Endothelial cell (in vitro differentiated cells): ENCODE data around the gene CA12. TPM values are rescaled to one million over a fixed set of nuclear protein-coding genes. Genes with fewer than 3 reads are reported as not detected.

Source experiments
- DNase-seq: peaks from one replicate; pipeline ENCODE4 v3.0.0; 2021; ENCODE audit warnings: low spot score
- H3K27ac Mint-ChIP-seq: one replicate; pipeline ENCODE4 v1.8.0; 2021; ENCODE audit warnings: mixed read lengths, inconsistent platforms; ENCODE audit not compliant: unreplicated experiment
- H3K27me3 Mint-ChIP-seq: one replicate; pipeline ENCODE4 v1.8.0; 2021; ENCODE audit warnings: mild to moderate bottlenecking, moderate library complexity, mixed read lengths, inconsistent platforms; ENCODE audit not compliant: unreplicated experiment
- H3K36me3 Mint-ChIP-seq: one replicate; pipeline ENCODE4 v1.8.0; 2021; ENCODE audit warnings: mild to moderate bottlenecking, low read depth, mixed read lengths, inconsistent platforms; ENCODE audit not compliant: unreplicated experiment
- H3K4me1 Mint-ChIP-seq: one replicate; pipeline ENCODE4 v1.8.0; 2021; ENCODE audit warnings: mild to moderate bottlenecking, mixed read lengths, inconsistent platforms; ENCODE audit not compliant: unreplicated experiment
- H3K4me3 Mint-ChIP-seq: one replicate; pipeline ENCODE4 v1.8.0; 2021; ENCODE audit warnings: mild to moderate bottlenecking, mixed read lengths, inconsistent platforms; ENCODE audit not compliant: unreplicated experiment
- H3K9me3 Mint-ChIP-seq: one replicate; pipeline ENCODE4 v1.8.0; 2021; ENCODE audit warnings: mixed read lengths, inconsistent platforms; ENCODE audit not compliant: unreplicated experiment
- CTCF ChIP-seq: fragments of 200-600 bp; sonication (generic); IDR thresholded peaks from one replicate; pipeline ENCODE4 v1.5.0; 2021; ENCODE audit warnings: antibody characterized with exemption; ENCODE audit not compliant: unreplicated experiment
- total RNA-seq: library from RNA; stranded (reverse); fragmentation: NEBNext Ultra II Directional; extraction: Animal tissue kit (Norgen Biotek cat#: 25700); gene quantifications from one replicate; pipeline ENCODE4 v1.2.1, GENCODE V29; 2021; ENCODE audit not compliant: unreplicated experiment

Gene CA12
- total RNA-seq, 1 donor from 2014 or later = 0.44 TPM

DNA sequence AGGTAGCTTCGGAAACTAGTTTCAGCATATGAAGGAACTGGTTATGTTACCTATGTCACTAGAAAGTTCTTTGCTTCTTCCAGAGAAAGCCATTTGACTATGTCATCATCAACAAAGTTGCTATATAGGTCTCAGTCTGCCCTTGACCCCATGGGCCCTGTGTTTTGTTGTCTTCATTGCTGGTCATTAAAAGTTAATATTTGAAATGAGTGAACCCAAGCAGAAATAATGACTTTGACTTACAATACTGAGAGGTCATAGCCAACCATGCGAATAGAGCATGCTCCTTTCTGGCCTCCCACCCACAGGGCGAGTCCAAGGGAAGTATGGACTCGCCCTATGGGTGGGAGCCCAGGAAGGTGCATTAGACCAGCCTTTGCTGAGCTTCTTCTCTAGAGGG lies 63.3 kb downstream of the CA12 start:
- H3K9me3 Mint-ChIP-seq = no peaks in the 10 kb centered on the region
- H3K4me1 Mint-ChIP-seq = peaks cover 20% of the 10 kb centered on the region
- no peak for DNase-seq
- H3K36me3 Mint-ChIP-seq = peaks cover 3% of the 10 kb centered on the region
- no peak overlapping the region for H3K4me3 Mint-ChIP-seq
- TF ChIP-seq CTCF = no peak
- no peaks in the 10 kb centered on the region for H3K27me3 Mint-ChIP-seq
- H3K27ac Mint-ChIP-seq = no peak overlapping the region

GRCh38 chr15:63314409-63314808 lies 67.2 kb downstream of the CA12 start:
- no peaks in the 10 kb centered on the region for H3K27me3 Mint-ChIP-seq
- no peak overlapping the region for H3K27ac Mint-ChIP-seq
- H3K4me3 Mint-ChIP-seq = no peak overlapping the region
- H3K36me3 Mint-ChIP-seq = peaks cover 3% of the 10 kb centered on the region
- no peaks in the 10 kb centered on the region for H3K9me3 Mint-ChIP-seq
- H3K4me1 Mint-ChIP-seq = peaks cover 23% of the 10 kb centered on the region
- no peak for TF ChIP-seq CTCF
- DNase-seq = no peak

DNA sequence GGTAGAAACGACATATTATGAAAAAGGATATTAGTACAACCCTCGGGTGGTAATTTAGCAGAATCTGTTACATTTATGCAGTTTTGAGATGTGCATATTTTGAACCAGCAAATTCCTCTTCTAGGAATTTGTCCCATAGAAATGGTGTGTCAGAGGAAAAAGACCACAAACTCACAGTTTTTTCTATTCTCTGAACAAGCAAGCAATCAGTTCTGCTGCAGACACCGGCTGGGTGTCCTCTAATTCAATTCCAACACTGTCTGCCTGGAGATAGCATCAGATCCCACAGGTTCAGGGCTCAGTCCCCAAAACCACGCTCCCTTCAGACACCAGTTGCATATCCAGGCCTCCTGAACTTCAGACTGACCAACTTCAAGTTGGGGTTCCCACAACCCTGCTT lies 67.8 kb downstream of the CA12 start:
- no peak overlapping the region for H3K4me3 Mint-ChIP-seq
- H3K27me3 Mint-ChIP-seq = no peaks in the 10 kb centered on the region
- H3K27ac Mint-ChIP-seq = no peak overlapping the region
- TF ChIP-seq CTCF = no peak
- no peak for DNase-seq
- H3K4me1 Mint-ChIP-seq = peaks cover 28% of the 10 kb centered on the region
- H3K9me3 Mint-ChIP-seq = no peaks in the 10 kb centered on the region
- H3K36me3 Mint-ChIP-seq = peaks cover 3% of the 10 kb centered on the region

DNA sequence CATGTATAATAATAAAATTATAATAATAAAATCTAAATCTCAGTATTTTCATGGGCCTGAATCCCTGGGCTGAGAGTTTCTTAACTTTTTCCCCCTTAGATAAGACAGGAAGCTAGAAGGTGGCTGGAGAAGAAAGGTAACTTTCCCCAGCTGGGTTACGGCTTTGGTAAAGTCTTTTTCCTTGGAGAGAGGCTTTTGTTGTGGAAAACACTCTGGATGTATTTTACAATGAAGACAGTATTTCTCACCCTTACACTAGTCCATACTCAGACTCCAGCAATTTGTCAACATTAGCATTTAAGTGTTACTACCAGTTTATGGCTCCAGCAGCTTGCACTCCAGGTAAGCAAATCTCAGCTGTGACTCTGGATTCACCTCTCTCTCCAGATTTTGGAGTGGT lies 69.4 kb downstream of the CA12 start:
- no peak for TF ChIP-seq CTCF
- Mint-ChIP-seq H3K27ac (no peak overlapping the region), H3K4me1 (peaks cover 28% of the 10 kb centered on the region), H3K9me3 (no peaks in the 10 kb centered on the region), H3K4me3 (no peak overlapping the region), H3K36me3 (no peaks in the 10 kb centered on the region), H3K27me3 (no peaks in the 10 kb centered on the region)
- no peak for DNase-seq

- peaks cover 19% of the 10 kb centered on the region for H3K4me1 Mint-ChIP-seq
- no peak for DNase-seq
- H3K27ac Mint-ChIP-seq = no peak overlapping the region
- H3K27me3 Mint-ChIP-seq = no peaks in the 10 kb centered on the region
- no peaks in the 10 kb centered on the region for H3K9me3 Mint-ChIP-seq
- no peak for TF ChIP-seq CTCF
- H3K4me3 Mint-ChIP-seq = no peak overlapping the region
- H3K36me3 Mint-ChIP-seq = no peaks in the 10 kb centered on the region
Observed at GRCh38 chr15:63310646-63311045, 71.0 kb downstream of the CA12 start.
